ENCODE data around the gene NTSR1. TPM values are rescaled to one million over a fixed set of nuclear protein-coding genes. Genes with fewer than 3 reads are reported as not detected.
"Not testable (repeated sequence)": the region's sequence is repeated elsewhere in the genome, so short reads cannot be mapped to it uniquely, and the experiment has no call there.

Gene NTSR1
- total and polyA plus RNA-seq, 4 experiments from 2014 or later: 0.30 to 0.38 TPM; not detected in 2

DNA sequence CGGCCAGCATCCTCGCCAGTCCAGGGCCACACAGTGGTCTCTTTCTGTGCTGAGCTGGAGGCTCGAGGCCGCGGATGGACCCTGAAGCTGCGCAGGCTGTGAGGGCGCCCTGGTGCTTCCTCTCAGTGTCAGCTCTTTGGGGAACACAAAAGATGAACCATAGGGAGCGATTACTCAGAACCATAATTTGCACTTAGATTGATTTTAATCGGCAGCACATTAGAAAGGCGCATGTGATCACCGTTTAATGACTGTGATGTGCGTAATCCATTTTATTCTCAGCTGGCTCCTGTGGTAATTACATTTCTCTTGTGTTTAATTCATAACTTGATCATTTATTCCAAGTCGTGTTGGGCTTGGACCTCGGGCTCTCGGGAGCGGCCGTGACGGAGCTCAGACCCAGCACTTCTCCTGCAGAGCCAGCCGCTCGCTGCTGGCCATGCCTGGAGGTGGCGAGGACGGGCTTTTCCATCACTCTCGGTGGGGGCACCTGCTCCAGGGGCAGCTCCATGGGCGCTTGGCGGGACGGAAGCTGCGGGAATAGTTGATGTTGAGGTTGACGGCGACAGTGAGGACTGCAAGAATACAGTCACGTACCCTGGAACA, 25.6 kb upstream of the NTSR1 start:
- H3K27me3 ChIP-seq (ENCODE audit: insufficient read depth, low read length): no peaks in the 10 kb centered on the region
- no peak overlapping the region for H3K27ac ChIP-seq (ENCODE audit: low read depth, low read length)
- ChIA-PET CTCF (ENCODE audit: partially characterized antibody) (interaction anchor here (1.1 kb wide), 1 partner anchor 183 kb away, joined by 3 read pairs; no protein-coding TSS in a partner anchor), POLR2A (ENCODE audit: partially characterized antibody) (no interaction called here)
- peaks cover 9% of the 10 kb centered on the region for H3K4me1 ChIP-seq (ENCODE audit: insufficient read depth, low read length)
- no peaks in the 10 kb centered on the region for H3K36me3 ChIP-seq (ENCODE audit: insufficient read depth, low read length)
- H3K4me3 ChIP-seq (ENCODE audit: low read length in 2 of 2): no peak overlapping the region
- no peaks in the 10 kb centered on the region for H3K9me3 ChIP-seq (ENCODE audit: control insufficient read depth in 1 of 2, low read length in 2 of 2)
- Mint-ChIP-seq H3K9me3 (peaks cover 0 to 12% (median 2%) of the 10 kb centered on the region in 8 donors), H3K27me3 (peaks cover 0 to 6% of the 10 kb centered on the region in 2 donors), H3K36me3 (peaks cover 0 to 3% of the 10 kb centered on the region in 2 donors), H3K27ac (no peak overlapping the region), H3K4me3 (no peak overlapping the region), H3K4me1 (peaks cover 4 to 31% (median 10%) of the 10 kb centered on the region in 4 donors)
- DNase-seq: no peak
- intact Hi-C loops (cut with micrococcal nuclease): no loop called here

DNA sequence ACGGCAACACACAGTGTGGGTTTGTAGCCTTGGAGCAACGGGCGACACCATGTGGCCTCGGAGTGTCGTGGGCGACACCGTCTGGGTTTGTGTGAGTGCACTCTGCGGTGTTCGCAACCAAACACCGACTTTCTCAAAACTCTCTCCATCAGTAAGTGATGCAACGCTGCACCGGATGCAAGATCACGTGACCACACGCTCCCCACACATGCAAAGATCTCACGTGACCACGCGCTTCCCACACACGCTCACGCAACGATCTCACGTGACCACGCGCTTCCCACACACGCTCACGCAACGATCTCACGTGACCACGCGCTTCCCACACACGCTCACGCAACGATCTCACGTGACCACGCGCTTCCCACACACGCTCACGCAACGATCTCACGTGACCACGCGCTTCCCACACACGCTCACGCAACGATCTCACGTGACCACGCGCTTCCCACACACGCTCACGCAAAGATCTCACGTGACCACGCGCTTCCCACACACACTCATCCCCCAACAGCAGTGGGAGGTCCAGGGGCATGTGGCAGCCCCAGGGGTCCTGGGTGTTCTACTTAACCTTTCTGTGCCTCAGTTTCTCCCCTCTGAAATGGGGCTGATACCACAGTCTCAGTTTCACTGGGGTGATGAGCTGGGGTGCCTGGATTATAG, 24.8 kb upstream of the NTSR1 start:
- POLR2A ChIA-PET (ENCODE audit: partially characterized antibody); H3K27me3 ChIP-seq (ENCODE audit: insufficient read depth, low read length); H3K27me3 Mint-ChIP-seq; H3K4me1 ChIP-seq (ENCODE audit: insufficient read depth, low read length); H3K27ac ChIP-seq (ENCODE audit: low read depth, low read length); intact Hi-C loops (cut with micrococcal nuclease); H3K4me3 ChIP-seq (ENCODE audit: low read length in 2 of 2); H3K9me3 ChIP-seq (ENCODE audit: control insufficient read depth in 1 of 2, low read length in 2 of 2); H3K4me3 Mint-ChIP-seq; DNase-seq; H3K36me3 Mint-ChIP-seq; H3K36me3 ChIP-seq (ENCODE audit: insufficient read depth, low read length); H3K27ac Mint-ChIP-seq: not testable (repeated sequence)
- Mint-ChIP-seq H3K9me3 (peaks cover 0 to 12% (median 2%) of the 10 kb centered on the region in 8 donors), H3K4me1 (peaks cover 4 to 24% (median 6%) of the 10 kb centered on the region in 4 donors)
- CTCF ChIA-PET (ENCODE audit: partially characterized antibody): interaction anchor here (1.1 kb wide), 1 partner anchor 184 kb away, joined by 3 read pairs; no protein-coding TSS in a partner anchor

DNA sequence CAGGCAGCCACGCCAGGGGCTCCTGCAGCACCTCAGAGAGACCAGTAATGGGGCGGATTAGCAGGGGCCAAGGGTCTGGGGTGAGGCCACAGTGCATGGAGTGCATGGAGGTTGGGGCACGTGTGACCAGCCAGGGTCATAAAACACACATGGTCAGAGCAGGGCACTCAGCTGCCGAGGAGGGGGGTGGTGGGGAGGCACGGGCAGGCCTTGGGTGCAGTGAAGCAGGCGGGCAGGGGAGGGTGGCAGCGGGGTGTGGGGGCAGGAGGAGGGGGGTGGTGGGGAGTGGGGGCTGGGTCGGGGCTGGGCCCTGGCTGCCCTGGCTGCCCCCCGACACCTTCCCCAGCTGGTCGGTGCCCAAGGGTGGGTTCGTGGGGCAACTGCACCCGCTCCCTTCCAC, 23.7 kb upstream of the NTSR1 start:
- no peaks in the 10 kb centered on the region for H3K27me3 ChIP-seq (ENCODE audit: insufficient read depth, low read length)
- Mint-ChIP-seq H3K9me3 (peaks cover 0 to 8% (median 2%) of the 10 kb centered on the region in 8 donors), H3K27ac (no peak overlapping the region), H3K36me3 (no peaks in the 10 kb centered on the region), H3K27me3 (peaks cover 0 to 6% of the 10 kb centered on the region in 2 donors), H3K4me1 (peaks cover 4 to 16% (median 6%) of the 10 kb centered on the region in 4 donors), H3K4me3 (no peak overlapping the region)
- no peaks in the 10 kb centered on the region for H3K36me3 ChIP-seq (ENCODE audit: insufficient read depth, low read length)
- no peak for DNase-seq
- no peak overlapping the region for H3K4me3 ChIP-seq (ENCODE audit: low read length in 2 of 2)
- CTCF ChIA-PET (ENCODE audit: partially characterized antibody): no interaction called here
- no peak overlapping the region for H3K27ac ChIP-seq (ENCODE audit: low read depth, low read length)
- intact Hi-C loops (cut with micrococcal nuclease): no loop called here
- peaks cover 9% of the 10 kb centered on the region for H3K4me1 ChIP-seq (ENCODE audit: insufficient read depth, low read length)
- no peaks in the 10 kb centered on the region for H3K9me3 ChIP-seq (ENCODE audit: control insufficient read depth in 1 of 2, low read length in 2 of 2)
- POLR2A ChIA-PET (ENCODE audit: partially characterized antibody): interaction anchor here (1.3 kb wide), 1 partner anchor 109 kb away, joined by 3 read pairs; no protein-coding TSS in a partner anchor

DNA sequence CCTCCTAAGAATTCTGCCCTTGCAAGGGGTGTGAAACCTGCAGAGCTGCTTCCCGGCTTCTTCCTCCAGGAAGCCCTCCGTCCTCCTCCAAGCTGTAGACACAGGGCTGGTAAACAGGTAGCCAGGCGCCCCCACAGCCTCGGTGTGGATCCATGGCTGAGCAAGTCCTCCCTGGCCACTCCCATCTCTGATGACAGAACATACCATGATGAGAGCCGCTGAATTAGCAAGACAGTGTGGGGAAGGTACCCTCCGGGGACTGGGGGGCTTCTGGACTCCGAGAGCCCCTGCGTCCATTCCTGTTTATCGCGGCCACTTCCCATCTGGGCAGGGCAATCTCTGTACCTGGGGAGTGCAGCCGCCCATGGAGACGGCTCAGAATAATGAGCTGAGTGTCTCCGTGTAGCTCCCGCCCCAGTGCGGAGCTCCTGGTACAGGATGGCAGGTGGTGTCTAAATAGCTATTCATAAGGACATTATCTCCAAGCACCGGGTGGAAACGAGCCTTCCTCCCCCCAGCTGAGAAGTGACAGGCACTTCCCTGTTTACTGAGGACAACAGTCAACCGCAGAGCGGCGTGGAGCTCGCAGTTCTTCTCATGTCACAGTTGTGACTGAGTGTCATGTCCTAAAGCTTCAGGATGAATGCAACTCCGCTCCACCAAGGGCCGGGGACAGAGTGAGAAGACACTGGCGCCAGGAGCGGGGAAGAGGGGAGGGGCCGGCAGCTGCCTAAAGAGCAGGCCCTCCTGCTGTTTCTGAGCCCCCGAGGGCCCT, 22.7 kb upstream of the NTSR1 start:
- Histone ChIP-seq H3K9me3 (ENCODE audit: control insufficient read depth in 1 of 2, low read length in 2 of 2) (no peaks in the 10 kb centered on the region), H3K36me3 (ENCODE audit: insufficient read depth, low read length) (no peaks in the 10 kb centered on the region), H3K4me1 (ENCODE audit: insufficient read depth, low read length) (peaks cover 9% of the 10 kb centered on the region), H3K27ac (ENCODE audit: low read depth, low read length) (no peak overlapping the region), H3K4me3 (ENCODE audit: low read length in 2 of 2) (no peak overlapping the region), H3K27me3 (ENCODE audit: insufficient read depth, low read length) (no peaks in the 10 kb centered on the region)
- H3K36me3 Mint-ChIP-seq: no peaks in the 10 kb centered on the region
- CTCF ChIA-PET (ENCODE audit: partially characterized antibody): interaction anchor here (0.9 kb wide), 1 partner anchor 18 kb away, joined by 3 read pairs; no protein-coding TSS in a partner anchor
- DNase-seq: peak in 1 of 5 donors; percentile 19
- no peaks in the 10 kb centered on the region for H3K9me3 Mint-ChIP-seq
- peaks cover 0 to 6% of the 10 kb centered on the region in 2 donors for H3K27me3 Mint-ChIP-seq
- peak overlapping the region in 5 of 8 donors; percentile 31 to 79 (median 68) for H3K4me3 Mint-ChIP-seq
- peak overlapping the region in 1 of 7 donors; percentile 30 for H3K27ac Mint-ChIP-seq
- intact Hi-C loops (cut with micrococcal nuclease): no loop called here
- POLR2A ChIA-PET (ENCODE audit: partially characterized antibody): interaction anchor here (1.3 kb wide), 1 partner anchor 108 kb away, joined by 3 read pairs; no protein-coding TSS in a partner anchor
- peaks cover 4 to 16% (median 6%) of the 10 kb centered on the region in 4 donors for H3K4me1 Mint-ChIP-seq

DNA sequence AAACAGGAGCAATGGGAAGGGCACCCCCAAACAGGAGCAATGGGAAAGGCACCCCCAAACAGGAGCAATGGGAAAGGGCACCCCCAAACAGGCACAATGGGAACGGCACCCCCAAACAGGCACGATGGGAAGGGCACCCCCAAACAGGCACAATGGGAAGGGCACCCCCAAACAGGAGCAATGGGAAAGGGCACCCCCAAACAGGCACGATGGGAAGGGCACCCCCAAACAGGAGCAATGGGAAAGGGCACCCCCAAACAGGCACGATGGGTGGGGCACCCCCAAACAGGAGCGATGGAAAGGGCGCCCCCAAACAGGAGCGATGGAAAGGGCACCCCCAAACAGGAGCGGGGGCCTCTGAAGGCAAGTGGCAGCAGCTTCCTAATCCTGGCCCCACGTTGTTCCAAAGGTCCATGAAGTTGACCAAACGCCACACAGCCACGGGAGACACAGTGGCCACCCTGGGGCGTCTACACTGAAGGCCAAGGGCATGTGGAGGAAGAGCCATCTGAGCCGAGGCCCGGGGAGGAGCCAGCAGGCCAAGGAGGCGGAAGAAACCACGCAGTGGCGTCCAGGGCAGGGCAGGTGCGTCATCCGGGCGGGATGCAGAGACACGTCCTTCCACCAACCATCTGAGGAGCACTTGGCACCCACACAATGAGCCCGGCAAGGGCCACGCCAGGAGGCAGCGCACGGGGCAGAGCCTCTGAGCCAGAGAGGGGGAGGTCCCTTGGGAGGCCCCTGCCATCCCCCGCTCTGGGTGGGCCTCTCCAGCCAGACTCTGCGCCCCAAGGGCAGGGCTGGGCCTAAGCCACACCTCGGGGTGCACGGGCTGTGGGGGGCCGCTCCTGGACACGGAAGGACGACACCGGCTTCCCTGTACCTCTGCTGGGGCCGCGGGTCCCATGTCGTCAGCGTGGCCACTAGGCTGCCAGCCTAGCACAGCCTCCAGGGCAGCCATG, 21.5 kb upstream of the NTSR1 start:
- H3K4me1 ChIP-seq (ENCODE audit: insufficient read depth, low read length): peaks cover 9% of the 10 kb centered on the region
- H3K4me3 ChIP-seq (ENCODE audit: low read length in 2 of 2): no peak overlapping the region
- no peaks in the 10 kb centered on the region for H3K9me3 ChIP-seq (ENCODE audit: control insufficient read depth in 1 of 2, low read length in 2 of 2)
- peaks cover 4 to 16% (median 6%) of the 10 kb centered on the region in 4 donors for H3K4me1 Mint-ChIP-seq
- DNase-seq: no peak
- no peaks in the 10 kb centered on the region for H3K36me3 Mint-ChIP-seq
- intact Hi-C loops (cut with micrococcal nuclease): no loop called here
- H3K27ac ChIP-seq (ENCODE audit: low read depth, low read length): no peak overlapping the region
- H3K27me3 Mint-ChIP-seq: peaks cover 0 to 11% of the 10 kb centered on the region in 2 donors
- no peaks in the 10 kb centered on the region for H3K36me3 ChIP-seq (ENCODE audit: insufficient read depth, low read length)
- H3K27me3 ChIP-seq (ENCODE audit: insufficient read depth, low read length): no peaks in the 10 kb centered on the region
- no peak overlapping the region for H3K4me3 Mint-ChIP-seq
- POLR2A ChIA-PET (ENCODE audit: partially characterized antibody): no interaction called here
- CTCF ChIA-PET (ENCODE audit: partially characterized antibody): interaction anchor here (0.9 kb wide), 1 partner anchor 19 kb away, joined by 3 read pairs; no protein-coding TSS in a partner anchor
- H3K27ac Mint-ChIP-seq: peak overlapping the region in 1 of 7 donors; percentile 14
- no peaks in the 10 kb centered on the region for H3K9me3 Mint-ChIP-seq

DNA sequence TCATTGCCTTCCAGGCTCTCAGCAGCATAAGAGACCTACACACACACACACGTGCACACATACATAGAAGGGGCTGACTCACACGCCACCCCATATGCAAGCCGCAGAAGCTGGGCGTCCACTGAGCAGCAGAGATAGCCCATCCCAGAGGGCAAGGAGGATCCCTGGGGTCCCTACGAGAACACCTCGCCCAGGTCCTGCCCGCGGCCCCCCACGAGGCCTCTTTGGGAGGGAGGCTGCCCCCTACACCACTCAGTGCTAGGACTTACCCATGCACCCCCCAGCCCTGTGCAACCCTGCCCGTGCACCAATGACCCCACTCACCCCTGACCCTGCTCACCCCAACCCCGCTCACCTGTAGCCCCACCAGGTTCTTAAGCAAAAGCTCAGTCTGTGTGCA, 20.6 kb upstream of the NTSR1 start:
- no peaks in the 10 kb centered on the region for H3K9me3 ChIP-seq (ENCODE audit: control insufficient read depth in 1 of 2, low read length in 2 of 2)
- ChIA-PET CTCF (ENCODE audit: partially characterized antibody) (no interaction called here), POLR2A (ENCODE audit: partially characterized antibody) (no interaction called here)
- H3K27me3 ChIP-seq (ENCODE audit: insufficient read depth, low read length): no peaks in the 10 kb centered on the region
- Mint-ChIP-seq H3K4me3 (no peak overlapping the region), H3K36me3 (no peaks in the 10 kb centered on the region), H3K27me3 (peaks cover 0 to 11% of the 10 kb centered on the region in 2 donors), H3K4me1 (peaks cover 4 to 16% (median 6%) of the 10 kb centered on the region in 4 donors), H3K9me3 (no peaks in the 10 kb centered on the region), H3K27ac (peak overlapping the region in 1 of 7 donors; percentile 44)
- H3K4me1 ChIP-seq (ENCODE audit: insufficient read depth, low read length): peaks cover 9% of the 10 kb centered on the region
- no peak overlapping the region for H3K4me3 ChIP-seq (ENCODE audit: low read length in 2 of 2)
- no peaks in the 10 kb centered on the region for H3K36me3 ChIP-seq (ENCODE audit: insufficient read depth, low read length)
- no peak for DNase-seq
- intact Hi-C loops (cut with micrococcal nuclease): no loop called here
- H3K27ac ChIP-seq (ENCODE audit: low read depth, low read length): no peak overlapping the region
